HFF-Myc (cell line): ENCODE measurements around the gene SDSL.

ENCODE experiments used
- DNase-seq: peaks from one replicate; pipeline ENCODE4 v3.0.0-alpha.2; 2011; ENCODE audit warnings: low read depth; ENCODE audit errors: extremely low read depth
- H3K4me3 ChIP-seq: replicated peaks from 2 replicates; pipeline ENCODE4 v1.5.1; 2011; ENCODE audit warnings: low read depth, mild to moderate bottlenecking, control low read depth, low read length
- TF ChIP-seq, protein P1 (sequence below): IDR thresholded peaks from 2 replicates; pipeline ENCODE4 v1.5.1; 2012; ENCODE audit warnings: mild to moderate bottlenecking, low read depth, low read length, control low read depth; ENCODE audit errors: missing control alignments

The SDSL gene

DNA sequence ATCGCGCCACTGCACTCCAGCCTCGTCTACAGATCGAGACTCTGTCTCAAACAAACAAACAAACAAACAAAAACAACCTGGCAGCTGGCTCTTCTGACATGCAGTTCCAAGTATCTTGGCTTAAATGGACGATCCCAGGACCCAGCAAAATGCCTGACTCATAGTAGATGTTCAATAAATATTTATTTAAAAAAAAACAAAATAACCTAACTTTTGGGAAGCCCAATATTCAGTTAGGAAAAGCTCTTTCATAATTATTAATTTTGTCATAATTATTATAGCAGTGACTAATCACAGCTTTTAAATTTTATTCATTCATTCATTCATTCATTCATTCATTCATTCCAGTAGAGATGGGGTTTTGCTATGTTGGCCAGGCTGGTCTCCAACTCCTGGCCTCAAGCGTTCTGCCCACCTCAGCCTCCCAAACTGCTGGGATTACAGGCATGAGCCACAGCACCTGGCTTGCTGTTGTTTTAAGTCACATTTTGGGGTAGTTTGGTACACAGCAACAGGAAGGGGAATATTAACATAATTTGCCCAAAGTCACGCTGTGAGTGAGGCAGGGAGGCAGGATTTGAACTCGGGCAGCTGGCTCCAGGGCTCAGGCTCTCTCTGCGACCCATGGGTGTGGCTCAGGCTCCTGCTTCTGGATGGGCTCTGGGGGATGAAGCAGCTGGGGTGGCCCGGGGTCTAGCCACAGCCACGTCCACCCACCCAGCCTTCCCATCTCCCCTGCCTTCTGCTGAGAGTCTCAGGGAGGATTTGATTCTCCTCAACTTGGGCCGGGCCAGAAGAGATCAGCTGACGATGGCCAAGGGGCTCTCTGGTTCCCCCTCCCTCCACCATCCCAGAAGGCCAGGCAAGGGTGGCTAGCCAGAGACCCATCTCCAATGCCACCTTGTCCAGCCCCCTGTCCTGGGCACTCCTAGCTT is 20.8 kb upstream of the SDSL start:
- DNase-seq, result no peak
- no peak overlapping the region for H3K4me3 ChIP-seq
- TF ChIP-seq, protein P1, sequence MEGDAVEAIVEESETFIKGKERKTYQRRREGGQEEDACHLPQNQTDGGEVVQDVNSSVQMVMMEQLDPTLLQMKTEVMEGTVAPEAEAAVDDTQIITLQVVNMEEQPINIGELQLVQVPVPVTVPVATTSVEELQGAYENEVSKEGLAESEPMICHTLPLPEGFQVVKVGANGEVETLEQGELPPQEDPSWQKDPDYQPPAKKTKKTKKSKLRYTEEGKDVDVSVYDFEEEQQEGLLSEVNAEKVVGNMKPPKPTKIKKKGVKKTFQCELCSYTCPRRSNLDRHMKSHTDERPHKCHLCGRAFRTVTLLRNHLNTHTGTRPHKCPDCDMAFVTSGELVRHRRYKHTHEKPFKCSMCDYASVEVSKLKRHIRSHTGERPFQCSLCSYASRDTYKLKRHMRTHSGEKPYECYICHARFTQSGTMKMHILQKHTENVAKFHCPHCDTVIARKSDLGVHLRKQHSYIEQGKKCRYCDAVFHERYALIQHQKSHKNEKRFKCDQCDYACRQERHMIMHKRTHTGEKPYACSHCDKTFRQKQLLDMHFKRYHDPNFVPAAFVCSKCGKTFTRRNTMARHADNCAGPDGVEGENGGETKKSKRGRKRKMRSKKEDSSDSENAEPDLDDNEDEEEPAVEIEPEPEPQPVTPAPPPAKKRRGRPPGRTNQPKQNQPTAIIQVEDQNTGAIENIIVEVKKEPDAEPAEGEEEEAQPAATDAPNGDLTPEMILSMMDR, result no peak

- TF ChIP-seq, protein P1, result no peak
- H3K4me3 ChIP-seq, result no peak overlapping the region
- no peak for DNase-seq
These were observed 19.5 kb upstream of the SDSL start for GRCh38 chr12:113402586-113403260.

GRCh38 chr12:113403435-113404415 is 18.5 kb upstream of the SDSL start, which contains the start of gene SDS:
TSS of gene SDS (minus strand) at chr12:113403887. CDS start at chr12:113399708, 4,179 bp downstream.
- DNase-seq, result no peak
- no peak within 1 kb of the TSS for H3K4me3 ChIP-seq
- TF ChIP-seq, protein P1, result no peak

- TF ChIP-seq, protein P1, result no peak
- no peak overlapping the region for H3K4me3 ChIP-seq
- DNase-seq, result no peak
These were observed 16.5 kb upstream of the SDSL start for GRCh38 chr12:113405694-113406093.

GRCh38 chr12:113407931-113408600 is 14.1 kb upstream of the SDSL start:
- DNase-seq, result no peak
- TF ChIP-seq, protein P1, result no peak

DNA sequence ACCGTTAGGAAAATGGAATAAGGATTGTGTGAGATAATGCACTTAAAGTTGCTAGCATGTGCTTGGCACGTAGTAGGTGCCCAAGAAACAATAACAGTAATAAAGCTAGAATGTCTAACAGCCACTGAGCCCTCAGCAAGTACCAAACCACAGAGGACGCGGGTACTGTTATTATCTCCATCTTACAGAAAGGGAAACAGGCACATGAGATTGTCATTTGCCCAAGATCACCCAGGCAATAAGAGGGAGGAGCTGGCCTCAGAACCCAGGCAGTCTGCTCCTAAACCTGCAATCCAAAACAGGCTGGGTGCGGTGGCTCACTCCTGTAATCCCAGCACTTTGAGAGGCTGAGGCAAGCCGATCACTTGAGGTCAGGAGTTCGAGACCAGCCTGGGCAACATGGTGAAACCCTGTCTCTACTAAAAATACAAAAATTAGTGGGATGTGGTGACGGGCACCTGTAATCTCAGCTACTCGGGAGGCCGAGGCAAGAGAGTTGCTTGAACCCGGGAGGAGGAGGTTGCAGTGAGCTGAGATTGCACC is 13.4 kb upstream of the SDSL start:
- TF ChIP-seq, protein P1, result no peak
- no peak for DNase-seq
- H3K4me3 ChIP-seq, result no peak overlapping the region

More at GRCh38 chr12:113407931-113408600, 14.1 kb upstream of the SDSL start:
- no peak overlapping the region for H3K4me3 ChIP-seq
